Uterus (tissue), 2 donors: ENCODE data around the gene HSF5.

ENCODE experiments used
- POLR2A ChIP-seq, 2 donors: fragments of 450-650 bp; IDR thresholded peaks; one replicate each; pipeline ENCODE4 v1.6.1; 2016; ENCODE audit warnings: antibody characterized with exemption in 2 of 2, mild to moderate bottlenecking in 1 of 2, moderate library complexity in 1 of 2
- TF ChIP-seq, protein P1 (sequence below), 4 experiments: fragments of 200-600 bp in 2 of 4; fragments of 450-650 bp in 2 of 4; sonication (generic) in 2 of 4; IDR thresholded peaks; one replicate each; pipeline ENCODE4 v1.5.1; 2016 to 2019; ENCODE audit warnings: antibody characterized with exemption in 4 of 4, mild to moderate bottlenecking in 2 of 4, moderate library complexity in 1 of 4

DNA sequence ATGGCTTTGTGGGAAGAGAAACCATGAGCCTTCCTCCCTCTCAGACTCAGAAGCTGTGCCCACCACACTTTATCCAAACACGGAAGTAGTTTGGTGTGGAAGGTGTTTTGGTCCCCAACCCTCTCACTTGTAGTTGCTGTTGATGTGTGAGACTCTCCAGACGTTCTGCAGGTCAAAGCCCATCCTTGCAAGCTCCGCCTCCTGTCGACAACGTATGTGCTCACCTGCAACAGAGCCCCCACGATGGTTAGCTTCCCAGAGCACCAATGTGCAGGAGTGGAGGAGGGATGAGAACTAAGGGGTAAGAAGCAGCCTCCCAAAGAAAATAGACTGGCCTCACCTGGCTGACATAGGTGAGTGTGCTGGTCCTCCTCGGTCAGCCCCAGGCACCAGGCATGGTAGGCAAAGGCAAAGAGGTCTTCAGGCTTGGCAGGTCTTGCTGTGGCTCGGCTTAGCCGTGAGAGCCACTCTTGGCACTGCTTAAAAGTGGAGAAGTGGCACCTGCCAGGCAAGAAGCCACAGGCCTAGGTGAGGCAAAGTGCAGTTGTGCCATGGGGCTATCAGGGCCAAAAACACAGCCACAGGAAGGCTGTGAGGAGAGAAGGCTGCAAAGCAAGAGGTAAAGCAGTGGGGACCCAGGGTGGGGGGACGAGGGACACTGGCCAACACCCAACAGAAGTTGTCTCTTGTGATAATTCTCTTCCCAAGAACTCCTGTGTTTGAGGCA is 20.3 kb upstream of the HSF5 start:
- TF ChIP-seq, protein P1, sequence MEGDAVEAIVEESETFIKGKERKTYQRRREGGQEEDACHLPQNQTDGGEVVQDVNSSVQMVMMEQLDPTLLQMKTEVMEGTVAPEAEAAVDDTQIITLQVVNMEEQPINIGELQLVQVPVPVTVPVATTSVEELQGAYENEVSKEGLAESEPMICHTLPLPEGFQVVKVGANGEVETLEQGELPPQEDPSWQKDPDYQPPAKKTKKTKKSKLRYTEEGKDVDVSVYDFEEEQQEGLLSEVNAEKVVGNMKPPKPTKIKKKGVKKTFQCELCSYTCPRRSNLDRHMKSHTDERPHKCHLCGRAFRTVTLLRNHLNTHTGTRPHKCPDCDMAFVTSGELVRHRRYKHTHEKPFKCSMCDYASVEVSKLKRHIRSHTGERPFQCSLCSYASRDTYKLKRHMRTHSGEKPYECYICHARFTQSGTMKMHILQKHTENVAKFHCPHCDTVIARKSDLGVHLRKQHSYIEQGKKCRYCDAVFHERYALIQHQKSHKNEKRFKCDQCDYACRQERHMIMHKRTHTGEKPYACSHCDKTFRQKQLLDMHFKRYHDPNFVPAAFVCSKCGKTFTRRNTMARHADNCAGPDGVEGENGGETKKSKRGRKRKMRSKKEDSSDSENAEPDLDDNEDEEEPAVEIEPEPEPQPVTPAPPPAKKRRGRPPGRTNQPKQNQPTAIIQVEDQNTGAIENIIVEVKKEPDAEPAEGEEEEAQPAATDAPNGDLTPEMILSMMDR (IDR thresholded peaks at IDR 0.05): no peak
- TF ChIP-seq POLR2A (IDR thresholded peaks at IDR 0.05): no peak
